DOHH2 (cell line): ENCODE results near the gene B4GAT1.

Source experiments
- H3F3A ChIP-seq: fragments of 200-600 bp; sonication (generic), shearing (Covaris generic); 2 replicates; pipeline ENCODE4 v1.6.0; 2016; ENCODE audit warnings: antibody characterized with exemption, mild to moderate bottlenecking; ENCODE audit not compliant: control insufficient read depth, insufficient read depth
- H3K27ac ChIP-seq: fragments of 200-600 bp; sonication (generic); 2 replicates; pipeline ENCODE4 v1.5.1; 2014; ENCODE audit warnings: low read depth, mild to moderate bottlenecking, low read length, moderate library complexity
- H3K27me3 ChIP-seq: fragments of 200-600 bp; sonication (generic); 2 replicates; pipeline ENCODE4 v1.6.1; 2014; ENCODE audit warnings: mild to moderate bottlenecking, low read length, mixed read lengths; ENCODE audit not compliant: control insufficient read depth
- H3K36me3 ChIP-seq: fragments of 200-600 bp; sonication (generic); 2 replicates; pipeline ENCODE4 v1.6.1; 2014; ENCODE audit warnings: mild to moderate bottlenecking, low read length, moderate library complexity, mixed read lengths; ENCODE audit not compliant: control insufficient read depth
- H3K4me1 ChIP-seq: fragments of 200-600 bp; sonication (generic); 2 replicates; pipeline ENCODE4 v1.6.1; 2014; ENCODE audit warnings: mild to moderate bottlenecking, low read length, mixed read lengths; ENCODE audit not compliant: control insufficient read depth
- H3K4me2 ChIP-seq: fragments of 200-600 bp; sonication (generic); 2 replicates; pipeline ENCODE4 v1.6.0; 2014; ENCODE audit warnings: mild to moderate bottlenecking, low read length, moderate library complexity
- H3K4me3 ChIP-seq: fragments of 200-600 bp; sonication (generic); 2 replicates; pipeline ENCODE4 v1.5.1; 2014; ENCODE audit warnings: mild to moderate bottlenecking, low read length, mixed read lengths
- H3K79me2 ChIP-seq: fragments of 200-600 bp; sonication (generic); 2 replicates; pipeline ENCODE4 v1.6.1; 2014; ENCODE audit warnings: mild to moderate bottlenecking, low read length, mixed read lengths; ENCODE audit not compliant: control insufficient read depth
- H3K9me2 ChIP-seq: fragments of 200-600 bp; sonication (generic); replicated peaks from 2 replicates; pipeline ENCODE4 v1.6.1; 2014; ENCODE audit warnings: mild to moderate bottlenecking, low read length, mixed read lengths; ENCODE audit not compliant: control insufficient read depth
- H3K9me3 ChIP-seq: fragments of 200-600 bp; sonication (generic); 2 replicates; pipeline ENCODE4 v1.6.1; 2014; ENCODE audit warnings: antibody characterized with exemption, low read length, mixed read lengths; ENCODE audit not compliant: control insufficient read depth, insufficient read depth
- H4K20me1 ChIP-seq: fragments of 200-600 bp; sonication (generic); 2 replicates; pipeline ENCODE4 v1.6.0; 2014; ENCODE audit warnings: low read depth, mild to moderate bottlenecking, antibody characterized with exemption, low read length, moderate library complexity; ENCODE audit not compliant: control insufficient read depth, insufficient read depth
- EZH2phosphoT487 ChIP-seq: fragments of 200-600 bp; sonication (generic); IDR thresholded peaks from 2 replicates; pipeline ENCODE4 v1.6.1; 2017; ENCODE audit warnings: borderline replicate concordance, mild to moderate bottlenecking, antibody characterized with exemption, low read length, moderate library complexity, mixed read lengths
- TF ChIP-seq, protein P1 (sequence below): fragments of 200-600 bp; sonication (generic); IDR thresholded peaks from one replicate; pipeline ENCODE4 v1.5.1; 2014; ENCODE audit warnings: antibody characterized with exemption, mild to moderate bottlenecking, low read depth, low read length; ENCODE audit not compliant: poor library complexity, severe bottlenecking

The B4GAT1 gene

DNA sequence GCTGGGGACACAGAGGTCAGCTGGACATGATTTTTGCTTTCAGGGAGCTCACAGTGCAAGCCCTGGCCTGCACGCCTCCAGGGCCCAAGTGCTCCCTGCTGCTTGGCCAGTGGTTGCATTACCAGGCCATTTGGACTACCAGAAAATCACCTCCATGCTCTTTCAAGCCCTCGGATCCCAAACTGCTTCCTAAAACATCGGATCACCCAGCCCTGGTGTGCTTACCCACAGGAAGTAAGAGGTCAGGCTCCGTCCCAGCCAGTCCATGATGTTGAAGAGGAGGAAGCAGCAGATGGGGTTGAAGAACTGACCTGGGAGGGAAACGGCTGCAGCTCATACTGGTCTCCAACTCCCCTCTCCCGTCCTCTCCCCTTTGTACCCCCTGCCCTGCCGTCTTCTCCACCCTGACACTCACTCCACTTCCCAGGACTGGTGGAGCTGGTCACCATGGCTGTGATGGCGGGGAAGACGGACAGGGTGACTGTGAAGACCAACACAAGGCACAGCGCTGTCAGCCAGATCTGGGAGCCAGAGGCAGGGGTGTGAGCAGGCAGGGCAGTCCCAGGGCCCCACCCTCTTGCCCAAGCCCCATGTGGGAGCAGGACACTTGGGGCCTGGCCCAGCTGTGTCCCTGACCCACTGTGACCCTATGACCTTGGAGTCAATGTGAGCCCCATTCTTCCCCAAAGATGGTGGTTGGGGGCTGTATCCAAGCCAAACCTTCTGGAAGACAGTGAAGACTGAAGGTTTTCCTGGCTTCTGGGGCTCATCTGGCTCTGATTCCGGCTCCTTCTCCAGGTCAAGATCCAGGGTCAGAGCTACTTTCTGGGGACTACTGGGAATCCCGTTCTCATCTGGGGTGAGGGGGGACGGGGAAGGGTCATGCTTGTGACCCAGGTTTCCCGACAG lies 18.5 kb upstream of the B4GAT1 start:
- Histone ChIP-seq H3K4me2 (no peak overlapping the region), H3K9me3 (no peaks in the 10 kb centered on the region), H3K27ac (no peak overlapping the region), H3K27me3 (peaks cover under 1% of the 10 kb centered on the region; the same call in 1 of the 2 replicates), H3K9me2 (no peaks in the 10 kb centered on the region), H4K20me1 (peaks cover 4% of the 10 kb centered on the region; the same call in 1 of the 2 replicates), H3K4me3 (no peak overlapping the region), H3K36me3 (peaks cover 76% of the 10 kb centered on the region), H3K4me1 (peaks cover 15% of the 10 kb centered on the region), H3K79me2 (peaks cover 21% of the 10 kb centered on the region), H3F3A (0 out of 2 replicates have a peak, but pooled peaks cover 2% of the 10 kb centered on the region)
- TF ChIP-seq, protein P1, sequence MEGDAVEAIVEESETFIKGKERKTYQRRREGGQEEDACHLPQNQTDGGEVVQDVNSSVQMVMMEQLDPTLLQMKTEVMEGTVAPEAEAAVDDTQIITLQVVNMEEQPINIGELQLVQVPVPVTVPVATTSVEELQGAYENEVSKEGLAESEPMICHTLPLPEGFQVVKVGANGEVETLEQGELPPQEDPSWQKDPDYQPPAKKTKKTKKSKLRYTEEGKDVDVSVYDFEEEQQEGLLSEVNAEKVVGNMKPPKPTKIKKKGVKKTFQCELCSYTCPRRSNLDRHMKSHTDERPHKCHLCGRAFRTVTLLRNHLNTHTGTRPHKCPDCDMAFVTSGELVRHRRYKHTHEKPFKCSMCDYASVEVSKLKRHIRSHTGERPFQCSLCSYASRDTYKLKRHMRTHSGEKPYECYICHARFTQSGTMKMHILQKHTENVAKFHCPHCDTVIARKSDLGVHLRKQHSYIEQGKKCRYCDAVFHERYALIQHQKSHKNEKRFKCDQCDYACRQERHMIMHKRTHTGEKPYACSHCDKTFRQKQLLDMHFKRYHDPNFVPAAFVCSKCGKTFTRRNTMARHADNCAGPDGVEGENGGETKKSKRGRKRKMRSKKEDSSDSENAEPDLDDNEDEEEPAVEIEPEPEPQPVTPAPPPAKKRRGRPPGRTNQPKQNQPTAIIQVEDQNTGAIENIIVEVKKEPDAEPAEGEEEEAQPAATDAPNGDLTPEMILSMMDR: no peak
- TF ChIP-seq EZH2phosphoT487: no peak

DNA sequence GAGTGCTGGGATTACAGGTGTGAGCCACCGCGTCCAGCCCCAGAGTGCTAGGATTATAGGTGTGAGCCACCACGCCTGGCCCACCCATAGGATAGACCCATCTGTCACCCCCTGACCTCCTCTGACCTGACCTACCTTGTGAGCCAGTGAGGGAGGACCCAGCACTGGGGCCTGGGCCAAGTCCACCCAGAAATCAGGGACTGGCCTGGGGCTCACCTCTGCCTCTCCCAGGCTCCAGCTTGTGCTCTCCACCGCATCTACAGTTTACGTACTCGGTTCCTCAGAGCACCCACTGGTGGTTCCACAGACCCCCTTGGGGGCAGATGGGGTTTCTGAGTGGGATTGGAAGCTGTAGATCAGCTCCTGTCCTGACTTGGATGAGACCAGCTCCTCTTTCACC lies 17.7 kb upstream of the B4GAT1 start:
- Histone ChIP-seq H3K9me3 (no peaks in the 10 kb centered on the region), H3K27me3 (no peaks in the 10 kb centered on the region), H3K9me2 (no peaks in the 10 kb centered on the region), H3F3A (0 out of 2 replicates have a peak, but pooled peaks cover 2% of the 10 kb centered on the region), H3K4me3 (no peak overlapping the region), H3K36me3 (peaks cover 71% of the 10 kb centered on the region), H3K79me2 (peaks cover 13% of the 10 kb centered on the region), H3K27ac (no peak overlapping the region), H3K4me2 (no peak overlapping the region), H4K20me1 (peaks cover 4% of the 10 kb centered on the region; the same call in 1 of the 2 replicates), H3K4me1 (peaks cover 7% of the 10 kb centered on the region)
- TF ChIP-seq EZH2phosphoT487: no peak
- TF ChIP-seq, protein P1: no peak

GRCh38 chr11:66363805-66364535 lies 16.5 kb upstream of the B4GAT1 start:
- Histone ChIP-seq H3K27ac (no peak overlapping the region), H3K9me3 (no peaks in the 10 kb centered on the region), H3K4me2 (no peak overlapping the region), H4K20me1 (peaks cover 4% of the 10 kb centered on the region; the same call in 1 of the 2 replicates), H3K36me3 (peaks cover 59% of the 10 kb centered on the region), H3K4me1 (no peaks in the 10 kb centered on the region), H3K79me2 (peaks cover 1% of the 10 kb centered on the region), H3K9me2 (no peaks in the 10 kb centered on the region), H3K4me3 (no peak overlapping the region), H3K27me3 (no peaks in the 10 kb centered on the region), H3F3A (0 out of 2 replicates have a peak, but pooled peaks cover 2% of the 10 kb centered on the region)
- no peak for TF ChIP-seq EZH2phosphoT487
- TF ChIP-seq, protein P1: peak; percentile 98
